A549 (cell line): ENCODE measurements around the gene CNGA1. TPM values are rescaled to one million over a fixed set of nuclear protein-coding genes. Genes with fewer than 3 reads are reported as not detected.

Experiments
- ATAC-seq, 2 experiments: fragments of 200-7000 bp in 1 of 2; fragments of >200 bp in 1 of 2; cut with Nextera tagmentation in 1 of 2; cut with Tn5 transposase in 1 of 2; 3 replicates each; pipeline versions ENCODE4 v1.8.0 to v1.9.1; 2018 to 2020; ENCODE audit warnings: mild to moderate bottlenecking in 1 of 2, moderate library complexity in 1 of 2
- CTCF ChIA-PET: fragments of 300-600 bp; sonication (Branson Sonifier 250); formaldehyde crosslinking; extraction: SDS; loops from one replicate; lab custom pipeline; 2021; ENCODE audit warnings: antibody characterized with exemption, inconsistent platforms; lab: Yijun Ruan, JAX
- POLR2A ChIA-PET: fragments of 350-600 bp; formaldehyde crosslinking; extraction: SDS; loops from one replicate; lab custom pipeline; 2021; ENCODE audit warnings: antibody characterized with exemption, inconsistent platforms; lab: Yijun Ruan, JAX
- DNase-seq, 2 experiments: peaks; one replicate each; pipeline versions ENCODE4 v3.0.0 to v3.0.0-alpha.2; 2011 to 2016; ENCODE audit warnings: low read depth in 1 of 2, low spot score in 1 of 2
- FAIRE-seq: peaks from 2 replicates; lab custom pipeline; 2011; peaks lifted over from hg19 to GRCh38; lab: Jason Lieb, UNC
- H3K27ac ChIP-seq, 2 experiments: fragments of >200 bp; sonication (Bioruptor Twin); formaldehyde crosslinking; 3 replicates each; pipeline ENCODE4 v1.5.1; 2016 to 2017
- H3K4me1 ChIP-seq: fragments of >200 bp; sonication (Bioruptor Twin); formaldehyde crosslinking; 3 replicates; pipeline ENCODE4 v1.6.1; 2016
- H3K4me2 ChIP-seq: fragments of >200 bp; sonication (Bioruptor Twin); formaldehyde crosslinking; 3 replicates; pipeline ENCODE4 v1.6.1; 2016
- H3K4me3 ChIP-seq: fragments of >200 bp; sonication (Bioruptor Twin); formaldehyde crosslinking; 3 replicates; pipeline ENCODE4 v1.5.1; 2016
- H3K9me3 ChIP-seq: fragments of >200 bp; sonication (Bioruptor Twin); formaldehyde crosslinking; 3 replicates; pipeline ENCODE4 v1.6.1; 2016
- BHLHE40 ChIP-seq: IDR thresholded peaks from 2 replicates; pipeline ENCODE4 v1.6.1; 2012; ENCODE audit warnings: low read depth, low read length, inconsistent platforms
- CEBPB ChIP-seq, 2 experiments: fragments of >200 bp in 1 of 2; sonication (Bioruptor Twin) in 1 of 2; formaldehyde crosslinking in 1 of 2; IDR thresholded peaks; 2 replicates each; pipeline ENCODE4 v1.6.1; 2012 to 2016
- EHF ChIP-seq: fragments of 250-450 bp; sonication (Bioruptor Pico); IDR thresholded peaks from 2 replicates; pipeline ENCODE4 v1.5.0; 2020; ENCODE audit warnings: mild to moderate bottlenecking
- EHMT2 ChIP-seq: fragments of 200-600 bp; sonication (generic); IDR thresholded peaks from 2 replicates; pipeline ENCODE4 v1.6.1; 2016; ENCODE audit warnings: antibody characterized with exemption, low read depth, mild to moderate bottlenecking, moderate library complexity
- EP300 ChIP-seq, 2 experiments: fragments of >200 bp; sonication (Bioruptor Twin); formaldehyde crosslinking; IDR thresholded peaks; 2 replicates in 1 of 2; 3 replicates in 1 of 2; pipeline ENCODE4 v1.6.1; 2016 to 2017
- ESRRA ChIP-seq: fragments of 150-350 bp; IDR thresholded peaks from 2 replicates; pipeline ENCODE4 v1.6.1; 2014; ENCODE audit warnings: mild to moderate bottlenecking, low read length, borderline replicate concordance
- FOXS1 ChIP-seq: fragments of 250-450 bp; sonication (Bioruptor Pico); IDR thresholded peaks from 2 replicates; pipeline ENCODE4 v1.5.0; 2020; ENCODE audit warnings: mild to moderate bottlenecking, moderate library complexity
- HOXB13 ChIP-seq: fragments of 250-450 bp; sonication (Bioruptor Pico); IDR thresholded peaks from 2 replicates; pipeline ENCODE4 v1.5.0; 2020; ENCODE audit warnings: low read depth, mild to moderate bottlenecking, moderate library complexity
- HOXB5 ChIP-seq: fragments of 250-450 bp; sonication (Bioruptor Pico); IDR thresholded peaks from 2 replicates; pipeline ENCODE4 v1.5.0; 2020; ENCODE audit warnings: mild to moderate bottlenecking, moderate library complexity
- JUNB ChIP-seq: fragments of >200 bp; sonication (Bioruptor Twin); formaldehyde crosslinking; IDR thresholded peaks from 2 replicates; pipeline ENCODE4 v1.6.1; 2016
- KDM1A ChIP-seq: fragments of 200-600 bp; sonication (generic); IDR thresholded peaks from 2 replicates; pipeline ENCODE4 v1.6.1; 2016; ENCODE audit warnings: low read depth, mild to moderate bottlenecking
- KDM5A ChIP-seq: fragments of 200-600 bp; sonication (generic); IDR thresholded peaks from 2 replicates; pipeline ENCODE4 v1.6.1; 2016; ENCODE audit warnings: antibody characterized with exemption, mild to moderate bottlenecking
- MAFK ChIP-seq: fragments of 450-650 bp; IDR thresholded peaks from 2 replicates; pipeline ENCODE4 v1.6.1; 2014; ENCODE audit not compliant: partially characterized antibody
- MAZ ChIP-seq: fragments of 150-350 bp; IDR thresholded peaks from 2 replicates; pipeline ENCODE4 v1.6.1; 2014; ENCODE audit warnings: antibody characterized with exemption, low read depth, low read length, borderline replicate concordance
- NFE2L2 ChIP-seq: fragments of 150-350 bp; conservative IDR thresholded peaks from 2 replicates; pipeline ENCODE4 v1.6.1; 2014; ENCODE audit warnings: low read length
- POLR2A ChIP-seq: IDR thresholded peaks from 2 replicates; pipeline ENCODE4 v1.6.1; 2012; ENCODE audit warnings: mild to moderate bottlenecking, low read length
- RAD21 ChIP-seq, 2 experiments: fragments of >200 bp in 1 of 2; sonication (Bioruptor Twin) in 1 of 2; formaldehyde crosslinking in 1 of 2; IDR thresholded peaks in 1 of 2; conservative IDR thresholded peaks in 1 of 2; 2 replicates in 1 of 2; 3 replicates in 1 of 2; pipeline ENCODE4 v1.6.1; 2012 to 2018; ENCODE audit warnings: inconsistent platforms in 1 of 2
- RARB ChIP-seq: fragments of 250-450 bp; sonication (Bioruptor Pico); IDR thresholded peaks from 2 replicates; pipeline ENCODE4 v1.8.0; 2021; ENCODE audit warnings: mild to moderate bottlenecking, moderate library complexity
- RCOR1 ChIP-seq: fragments of 150-350 bp; IDR thresholded peaks from 2 replicates; pipeline ENCODE4 v1.6.1; 2014; ENCODE audit warnings: antibody characterized with exemption, low read length, low read depth
- RNF2 ChIP-seq: fragments of 200-600 bp; sonication (generic); IDR thresholded peaks from 2 replicates; pipeline ENCODE4 v1.6.1; 2016; ENCODE audit warnings: low read depth, mild to moderate bottlenecking, antibody characterized with exemption, moderate library complexity, borderline replicate concordance
- SMC3 ChIP-seq: fragments of >200 bp; sonication (Bioruptor Twin); formaldehyde crosslinking; IDR thresholded peaks from 3 replicates; pipeline ENCODE4 v1.6.1; 2018; ENCODE audit warnings: inconsistent platforms
- SREBF2 ChIP-seq: fragments of 450-650 bp; IDR thresholded peaks from 2 replicates; pipeline ENCODE4 v1.6.1; 2014; ENCODE audit warnings: mild to moderate bottlenecking, moderate library complexity
- TFCP2L1 ChIP-seq: fragments of 250-450 bp; sonication (Bioruptor Pico); IDR thresholded peaks from 2 replicates; pipeline ENCODE4 v1.5.0; 2021; ENCODE audit warnings: mild to moderate bottlenecking
- TP53 ChIP-seq: fragments of 250-450 bp; sonication (Bioruptor Pico); IDR thresholded peaks from 2 replicates; pipeline ENCODE4 v1.5.0; 2021; ENCODE audit warnings: mild to moderate bottlenecking, moderate library complexity
- ZNF302 ChIP-seq: fragments of 250-450 bp; sonication (Bioruptor Pico); IDR thresholded peaks from 2 replicates; pipeline ENCODE4 v1.9.0; 2021; ENCODE audit warnings: inconsistent platforms, mild to moderate bottlenecking, moderate library complexity
- WGBS: methylation state at CpG from one replicate; pipeline ENCODE4 v1.1.6; 2017; ENCODE audit errors: missing lambda C conversion rate; 5-methylcytosine and 5-hydroxymethylcytosine counted together
- polyA plus RNA-seq, 4 experiments: library from polyadenylated mRNA; depleted of rRNA in 3 of 4; stranded (reverse); fragments of >200 nt; fragmentation: RNase III in 1 of 4; extraction: RNeasy Plus Mini Kit Qiagen cat#74134 plus additional on column Dnase treatment in 1 of 4; gene quantifications; 2 replicates in 3 of 4; 3 replicates in 1 of 4; pipeline ENCODE4 v1.2.3, GENCODE V29; 2011 to 2017
- TF ChIP-seq, protein P1 (sequence below): fragments of >200 bp; sonication (Bioruptor Twin); formaldehyde crosslinking; IDR thresholded peaks from 3 replicates; pipeline ENCODE4 v1.5.1; 2016
- TF ChIP-seq, protein P2 (sequence below): fragments of 200-600 bp; sonication (generic); IDR thresholded peaks from 2 replicates; pipeline ENCODE4 v1.6.1; 2016; ENCODE audit warnings: antibody characterized with exemption, mild to moderate bottlenecking, moderate library complexity
- TF ChIP-seq, protein P3 (sequence below): fragments of 250-450 bp; sonication (Bioruptor Pico); IDR thresholded peaks from 2 replicates; pipeline ENCODE4 v1.5.0; 2021; ENCODE audit warnings: mild to moderate bottlenecking, moderate library complexity, borderline replicate concordance
- TF ChIP-seq, protein P4 (sequence below): fragments of >200 bp; sonication (Bioruptor Twin); formaldehyde crosslinking; IDR thresholded peaks from 3 replicates; pipeline ENCODE4 v1.6.1; 2016

CNGA1 gene
- polyA plus RNA-seq, 2 of the 4 experiments (the other 2 are of a cell fraction) = 0.12 TPM; not detected in 1

DNA sequence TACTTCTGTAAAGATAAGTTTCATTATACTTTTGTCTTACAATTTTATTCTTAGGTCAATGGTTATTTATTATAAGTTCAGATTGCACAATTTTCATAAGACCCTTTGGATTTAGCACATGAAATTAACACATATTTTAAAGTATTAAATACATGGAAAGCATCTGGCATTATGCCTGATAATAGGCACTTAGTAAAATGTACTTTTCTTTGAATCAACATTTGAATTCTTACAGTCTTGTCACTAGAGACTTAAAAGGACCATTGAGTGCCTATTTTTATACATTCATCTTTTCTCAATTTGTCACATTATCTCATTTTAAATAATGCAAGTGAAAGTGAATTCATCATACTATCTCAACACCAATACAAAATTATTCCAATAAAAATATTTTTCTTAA is 23.1 kb upstream of the CNGA1 start:
- Histone ChIP-seq H3K4me3 (no peak overlapping the region), H3K27ac (no peak overlapping the region), H3K4me1 (no peaks in the 10 kb centered on the region), H3K4me2 (no peak overlapping the region), H3K9me3 (no peaks in the 10 kb centered on the region)
- no peak for TF ChIP-seq RARB (CRISPR knock-in tag)
- POLR2A ChIA-PET = no interaction called here
- no peak for ATAC-seq
- CTCF ChIA-PET = no interaction called here
- no peak for FAIRE-seq
- DNase-seq = no peak

DNA sequence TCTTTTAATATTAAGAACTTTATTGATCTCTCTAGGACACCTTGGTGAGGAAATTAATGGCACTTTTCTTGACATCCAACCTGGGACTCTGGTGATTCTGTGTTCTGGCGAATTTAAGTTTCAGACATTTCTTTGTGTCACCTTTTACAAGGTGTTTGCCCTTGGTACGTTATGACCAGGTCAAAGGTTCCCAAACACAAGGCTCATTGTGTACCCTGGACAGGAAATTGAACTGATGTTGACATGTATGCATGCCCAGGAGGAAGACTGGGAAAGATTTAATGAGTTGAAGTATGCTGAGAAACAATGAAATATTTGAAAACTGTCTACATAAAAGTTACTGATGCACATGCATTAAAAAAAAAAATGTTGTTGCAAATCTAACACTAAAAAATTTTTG is 22.2 kb upstream of the CNGA1 start:
- CTCF ChIA-PET = no interaction called here
- ATAC-seq (no peak), DNase-seq (no peak), FAIRE-seq (no peak)
- Histone ChIP-seq H3K9me3 (no peaks in the 10 kb centered on the region), H3K4me3 (no peak overlapping the region), H3K27ac (no peak overlapping the region), H3K4me2 (no peak overlapping the region), H3K4me1 (no peaks in the 10 kb centered on the region)
- POLR2A ChIA-PET = no interaction called here
- WGBS = 9% methylated on average over 2 of the region's 2 CpGs
- TF ChIP-seq HOXB13 (CRISPR knock-in tag) (no peak), SMC3 (no peak), CEBPB (IDR thresholded peaks at IDR 0.05) (no peak), RAD21 (conservative IDR thresholded peaks at IDR 0.05 in 1 of 2, IDR thresholded peaks at IDR 0.05 in 1 of 2) (no peak), RCOR1 (no peak), KDM1A (no peak), EHF (CRISPR knock-in tag) (no peak), ZNF302 (no peak), POLR2A (no peak), MAFK (no peak), TP53 (CRISPR knock-in tag) (no peak), EHMT2 (no peak), ESRRA (no peak), MAZ (no peak), TFCP2L1 (CRISPR knock-in tag) (no peak), FOXS1 (CRISPR knock-in tag) (no peak), JUNB (no peak)
- TF ChIP-seq, protein P1, sequence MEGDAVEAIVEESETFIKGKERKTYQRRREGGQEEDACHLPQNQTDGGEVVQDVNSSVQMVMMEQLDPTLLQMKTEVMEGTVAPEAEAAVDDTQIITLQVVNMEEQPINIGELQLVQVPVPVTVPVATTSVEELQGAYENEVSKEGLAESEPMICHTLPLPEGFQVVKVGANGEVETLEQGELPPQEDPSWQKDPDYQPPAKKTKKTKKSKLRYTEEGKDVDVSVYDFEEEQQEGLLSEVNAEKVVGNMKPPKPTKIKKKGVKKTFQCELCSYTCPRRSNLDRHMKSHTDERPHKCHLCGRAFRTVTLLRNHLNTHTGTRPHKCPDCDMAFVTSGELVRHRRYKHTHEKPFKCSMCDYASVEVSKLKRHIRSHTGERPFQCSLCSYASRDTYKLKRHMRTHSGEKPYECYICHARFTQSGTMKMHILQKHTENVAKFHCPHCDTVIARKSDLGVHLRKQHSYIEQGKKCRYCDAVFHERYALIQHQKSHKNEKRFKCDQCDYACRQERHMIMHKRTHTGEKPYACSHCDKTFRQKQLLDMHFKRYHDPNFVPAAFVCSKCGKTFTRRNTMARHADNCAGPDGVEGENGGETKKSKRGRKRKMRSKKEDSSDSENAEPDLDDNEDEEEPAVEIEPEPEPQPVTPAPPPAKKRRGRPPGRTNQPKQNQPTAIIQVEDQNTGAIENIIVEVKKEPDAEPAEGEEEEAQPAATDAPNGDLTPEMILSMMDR = no peak
- TF ChIP-seq, protein P2, sequence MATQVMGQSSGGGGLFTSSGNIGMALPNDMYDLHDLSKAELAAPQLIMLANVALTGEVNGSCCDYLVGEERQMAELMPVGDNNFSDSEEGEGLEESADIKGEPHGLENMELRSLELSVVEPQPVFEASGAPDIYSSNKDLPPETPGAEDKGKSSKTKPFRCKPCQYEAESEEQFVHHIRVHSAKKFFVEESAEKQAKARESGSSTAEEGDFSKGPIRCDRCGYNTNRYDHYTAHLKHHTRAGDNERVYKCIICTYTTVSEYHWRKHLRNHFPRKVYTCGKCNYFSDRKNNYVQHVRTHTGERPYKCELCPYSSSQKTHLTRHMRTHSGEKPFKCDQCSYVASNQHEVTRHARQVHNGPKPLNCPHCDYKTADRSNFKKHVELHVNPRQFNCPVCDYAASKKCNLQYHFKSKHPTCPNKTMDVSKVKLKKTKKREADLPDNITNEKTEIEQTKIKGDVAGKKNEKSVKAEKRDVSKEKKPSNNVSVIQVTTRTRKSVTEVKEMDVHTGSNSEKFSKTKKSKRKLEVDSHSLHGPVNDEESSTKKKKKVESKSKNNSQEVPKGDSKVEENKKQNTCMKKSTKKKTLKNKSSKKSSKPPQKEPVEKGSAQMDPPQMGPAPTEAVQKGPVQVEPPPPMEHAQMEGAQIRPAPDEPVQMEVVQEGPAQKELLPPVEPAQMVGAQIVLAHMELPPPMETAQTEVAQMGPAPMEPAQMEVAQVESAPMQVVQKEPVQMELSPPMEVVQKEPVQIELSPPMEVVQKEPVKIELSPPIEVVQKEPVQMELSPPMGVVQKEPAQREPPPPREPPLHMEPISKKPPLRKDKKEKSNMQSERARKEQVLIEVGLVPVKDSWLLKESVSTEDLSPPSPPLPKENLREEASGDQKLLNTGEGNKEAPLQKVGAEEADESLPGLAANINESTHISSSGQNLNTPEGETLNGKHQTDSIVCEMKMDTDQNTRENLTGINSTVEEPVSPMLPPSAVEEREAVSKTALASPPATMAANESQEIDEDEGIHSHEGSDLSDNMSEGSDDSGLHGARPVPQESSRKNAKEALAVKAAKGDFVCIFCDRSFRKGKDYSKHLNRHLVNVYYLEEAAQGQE = no peak

DNA sequence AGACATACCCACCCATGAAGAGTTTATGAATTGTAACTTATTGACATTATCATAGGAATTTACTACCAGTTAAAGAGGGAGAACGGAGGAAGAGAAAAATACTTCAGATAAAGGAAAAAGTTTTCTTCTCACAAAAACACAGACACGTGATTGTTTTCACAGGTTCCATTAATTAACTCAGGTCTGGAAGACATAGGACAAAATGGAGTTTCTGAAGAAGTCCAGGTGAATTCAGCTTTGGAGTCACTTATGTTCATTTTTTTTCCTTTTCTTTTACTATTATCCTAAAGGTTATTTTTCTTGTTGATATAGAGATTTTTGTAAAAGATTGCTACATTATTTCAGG is 20.6 kb upstream of the CNGA1 start:
- no peaks in the 10 kb centered on the region for H3K9me3 ChIP-seq
- ChIA-PET CTCF (interaction anchor here (1.5 kb wide), 1 partner anchor 47 kb away, joined by 5 read pairs; no protein-coding TSS in a partner anchor), POLR2A (no interaction called here)
- FAIRE-seq = no peak
- ATAC-seq = no peak
- H3K4me1 ChIP-seq = no peaks in the 10 kb centered on the region
- H3K27ac ChIP-seq = no peak overlapping the region
- no peak overlapping the region for H3K4me3 ChIP-seq
- DNase-seq = no peak
- H3K4me2 ChIP-seq = no peak overlapping the region
- 62% methylated on average over 2 of the region's 2 CpGs for WGBS
- TF ChIP-seq KDM5A (no peak), TFCP2L1 (CRISPR knock-in tag) (no peak), EP300 (IDR thresholded peaks at IDR 0.05) (no peak), SMC3 (no peak), HOXB5 (CRISPR knock-in tag) (no peak), MAZ (no peak), BHLHE40 (no peak), NFE2L2 (no peak), RCOR1 (no peak), SREBF2 (no peak), EHF (CRISPR knock-in tag) (no peak), RARB (CRISPR knock-in tag) (no peak), RNF2 (no peak), MAFK (no peak)
- TF ChIP-seq, protein P3, sequence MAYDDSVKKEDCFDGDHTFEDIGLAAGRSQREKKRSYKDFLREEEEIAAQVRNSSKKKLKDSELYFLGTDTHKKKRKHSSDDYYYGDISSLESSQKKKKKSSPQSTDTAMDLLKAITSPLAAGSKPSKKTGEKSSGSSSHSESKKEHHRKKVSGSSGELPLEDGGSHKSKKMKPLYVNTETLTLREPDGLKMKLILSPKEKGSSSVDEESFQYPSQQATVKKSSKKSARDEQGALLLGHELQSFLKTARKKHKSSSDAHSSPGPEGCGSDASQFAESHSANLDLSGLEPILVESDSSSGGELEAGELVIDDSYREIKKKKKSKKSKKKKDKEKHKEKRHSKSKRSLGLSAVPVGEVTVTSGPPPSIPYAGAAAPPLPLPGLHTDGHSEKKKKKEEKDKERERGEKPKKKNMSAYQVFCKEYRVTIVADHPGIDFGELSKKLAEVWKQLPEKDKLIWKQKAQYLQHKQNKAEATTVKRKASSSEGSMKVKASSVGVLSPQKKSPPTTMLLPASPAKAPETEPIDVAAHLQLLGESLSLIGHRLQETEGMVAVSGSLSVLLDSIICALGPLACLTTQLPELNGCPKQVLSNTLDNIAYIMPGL (CRISPR knock-in tag) = no peak
- TF ChIP-seq, protein P4, sequence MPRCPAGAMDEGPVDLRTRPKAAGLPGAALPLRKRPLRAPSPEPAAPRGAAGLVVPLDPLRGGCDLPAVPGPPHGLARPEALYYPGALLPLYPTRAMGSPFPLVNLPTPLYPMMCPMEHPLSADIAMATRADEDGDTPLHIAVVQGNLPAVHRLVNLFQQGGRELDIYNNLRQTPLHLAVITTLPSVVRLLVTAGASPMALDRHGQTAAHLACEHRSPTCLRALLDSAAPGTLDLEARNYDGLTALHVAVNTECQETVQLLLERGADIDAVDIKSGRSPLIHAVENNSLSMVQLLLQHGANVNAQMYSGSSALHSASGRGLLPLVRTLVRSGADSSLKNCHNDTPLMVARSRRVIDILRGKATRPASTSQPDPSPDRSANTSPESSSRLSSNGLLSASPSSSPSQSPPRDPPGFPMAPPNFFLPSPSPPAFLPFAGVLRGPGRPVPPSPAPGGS = no peak
